GM21367 (cell line): ENCODE results near the gene BTK.

Source experiments
- ATAC-seq: cut with Tn5 transposase; IDR thresholded peaks from one replicate; pipeline ENCODE4 v1.9.1; 2021; ENCODE audit not compliant: unreplicated experiment

The BTK gene

GRCh38 chrX:101394372-101394771 lies 8.4 kb upstream of the BTK start:
- ATAC-seq = no peak

- ATAC-seq = no peak
Measured at GRCh38 chrX:101393530-101394305, 7.7 kb upstream of the BTK start.

GRCh38 chrX:101391831-101392230 lies 5.8 kb upstream of the BTK start:
- ATAC-seq = no peak

- peak; percentile 84 for ATAC-seq
Measured at GRCh38 chrX:101390664-101391525, 4.9 kb upstream of the BTK start, which contains the start of gene RPL36A. Gene RPL36A (plus strand): TSS chrX:101391011. CDS start chrX:101391044, 33 bp downstream.

- no peak for ATAC-seq
Measured at GRCh38 chrX:101388604-101389003, 2.6 kb upstream of the BTK start.

GRCh38 chrX:101386542-101386885 lies 523 bp upstream of the BTK start:
- ATAC-seq = no peak

- no peak for ATAC-seq
Measured at GRCh38 chrX:101385026-101385684, 836 bp downstream of the BTK start.

- ATAC-seq = peak; percentile 78
Measured at GRCh38 chrX:101383679-101384205, 2.2 kb downstream of the BTK start.

- no peak for ATAC-seq
Measured at GRCh38 chrX:101377547-101377946, 8.4 kb downstream of the BTK start.

GRCh38 chrX:101370888-101371504 lies 15.0 kb downstream of the BTK start:
- peak; percentile 64 for ATAC-seq

GRCh38 chrX:101369687-101370086 lies 16.3 kb downstream of the BTK start:
- no peak for ATAC-seq

GRCh38 chrX:101368800-101369199 lies 17.2 kb downstream of the BTK start:
- no peak for ATAC-seq

GRCh38 chrX:101365301-101365795 lies 20.6 kb downstream of the BTK start:
- no peak for ATAC-seq

GRCh38 chrX:101362757-101363156 lies 23.2 kb downstream of the BTK start:
- no peak for ATAC-seq

GRCh38 chrX:101362116-101362515 lies 23.9 kb downstream of the BTK start:
- ATAC-seq = no peak

- no peak for ATAC-seq
Measured at GRCh38 chrX:101360390-101360789, 25.6 kb downstream of the BTK start.

GRCh38 chrX:101359966-101360365 lies 26.0 kb downstream of the BTK start:
- ATAC-seq = no peak

GRCh38 chrX:101357166-101357795 lies 28.7 kb downstream of the BTK start:
- no peak for ATAC-seq

- ATAC-seq = no peak
Measured at GRCh38 chrX:101349193-101349562, 36.8 kb downstream of the BTK start.

- peak; percentile 97 for ATAC-seq
Measured at GRCh38 chrX:101348452-101349192, 37.4 kb downstream of the BTK start, which contains the start of gene TIMM8A. Gene TIMM8A (minus strand): TSS chrX:101348742. CDS start chrX:101348664, 78 bp downstream.
